Skin epidermis (tissue), 12 donors: ENCODE measurements around the gene PLD2.

Experiments used
- H3K27ac ChIP-seq, 21 experiments: fragments of 200-600 bp; sonication (generic) in 11 of 21; one replicate each; pipeline ENCODE4 v1.5.0; 2020; ENCODE audit warnings: mild to moderate bottlenecking in 3 of 21, inconsistent platforms in 2 of 21, moderate library complexity in 2 of 21
- H3K4me3 ChIP-seq, 7 experiments: fragments of 200-600 bp; sonication (generic) in 2 of 7; one replicate each; pipeline ENCODE4 v1.5.0; 2020; ENCODE audit warnings: inconsistent platforms in 2 of 7, mild to moderate bottlenecking in 2 of 7, moderate library complexity in 1 of 7

PLD2 gene

DNA sequence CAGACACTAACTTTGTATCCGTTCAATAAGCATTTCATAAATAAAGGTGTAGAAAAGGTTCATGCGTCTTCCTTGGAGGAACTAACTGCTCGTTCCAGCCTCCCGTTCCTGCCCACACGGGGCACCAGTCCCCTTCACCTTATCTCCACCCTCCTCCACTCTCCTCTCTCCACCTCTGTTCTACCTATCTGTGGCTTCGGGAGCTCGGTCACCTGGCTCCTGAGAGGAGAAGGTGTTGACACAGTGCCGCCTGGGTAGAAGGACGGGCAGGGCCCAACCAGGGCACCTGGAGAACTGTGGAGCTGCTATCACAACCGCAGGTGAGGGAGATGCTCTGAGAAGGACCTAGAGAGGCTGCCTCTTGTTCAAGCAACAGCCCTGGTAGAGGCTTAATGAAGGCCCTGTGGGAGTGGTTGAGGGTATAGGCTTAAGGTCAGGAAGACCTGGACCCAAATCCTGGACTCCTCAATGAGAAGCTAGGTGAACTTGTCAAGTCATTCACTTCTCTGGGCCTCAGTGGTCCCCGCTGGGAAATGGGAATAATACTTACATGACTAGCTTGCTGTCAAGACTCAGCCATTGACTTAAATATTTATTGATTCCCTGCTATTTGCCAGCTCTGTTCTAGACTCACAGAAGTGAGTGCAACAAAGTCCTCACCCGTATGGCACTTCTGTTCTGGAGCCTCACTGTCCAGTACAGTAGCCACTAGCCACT is 16.6 kb downstream of the PLD2 start:
- no peak overlapping the region for H3K27ac ChIP-seq
- no peak overlapping the region for H3K4me3 ChIP-seq

DNA sequence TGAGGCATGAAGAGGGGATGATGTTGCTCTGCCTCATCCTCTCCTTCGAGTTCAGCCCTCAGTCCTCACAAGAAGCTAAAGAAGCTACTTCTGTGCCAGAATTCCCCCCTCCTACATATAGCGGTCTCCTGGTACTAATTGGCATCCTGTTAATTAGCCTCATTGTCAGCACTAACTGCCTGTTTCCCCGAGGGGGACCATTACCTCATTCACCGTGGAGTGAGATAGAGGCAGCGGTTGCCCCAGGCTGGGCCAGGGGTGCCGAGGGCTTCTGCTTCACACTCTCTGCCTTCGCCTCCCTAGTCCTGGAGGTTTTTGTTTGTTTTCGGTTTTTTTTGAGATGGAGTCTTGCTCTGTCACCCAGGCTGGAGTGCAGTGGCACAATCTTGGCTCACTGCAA is 20.4 kb downstream of the PLD2 start:
- no peak overlapping the region for H3K27ac ChIP-seq

GRCh38 chr17:4832829-4833177 is 25.9 kb downstream of the PLD2 start:
- Histone ChIP-seq H3K4me3 (peak overlapping the region; percentile 77 to 98 (median 91)), H3K27ac (peak overlapping the region in 20 of 21 experiments; percentile 84 to 99 (median 94))

More for the DNA sequence above, 20.4 kb downstream of the PLD2 start:
- H3K4me3 ChIP-seq, result no peak overlapping the region

DNA sequence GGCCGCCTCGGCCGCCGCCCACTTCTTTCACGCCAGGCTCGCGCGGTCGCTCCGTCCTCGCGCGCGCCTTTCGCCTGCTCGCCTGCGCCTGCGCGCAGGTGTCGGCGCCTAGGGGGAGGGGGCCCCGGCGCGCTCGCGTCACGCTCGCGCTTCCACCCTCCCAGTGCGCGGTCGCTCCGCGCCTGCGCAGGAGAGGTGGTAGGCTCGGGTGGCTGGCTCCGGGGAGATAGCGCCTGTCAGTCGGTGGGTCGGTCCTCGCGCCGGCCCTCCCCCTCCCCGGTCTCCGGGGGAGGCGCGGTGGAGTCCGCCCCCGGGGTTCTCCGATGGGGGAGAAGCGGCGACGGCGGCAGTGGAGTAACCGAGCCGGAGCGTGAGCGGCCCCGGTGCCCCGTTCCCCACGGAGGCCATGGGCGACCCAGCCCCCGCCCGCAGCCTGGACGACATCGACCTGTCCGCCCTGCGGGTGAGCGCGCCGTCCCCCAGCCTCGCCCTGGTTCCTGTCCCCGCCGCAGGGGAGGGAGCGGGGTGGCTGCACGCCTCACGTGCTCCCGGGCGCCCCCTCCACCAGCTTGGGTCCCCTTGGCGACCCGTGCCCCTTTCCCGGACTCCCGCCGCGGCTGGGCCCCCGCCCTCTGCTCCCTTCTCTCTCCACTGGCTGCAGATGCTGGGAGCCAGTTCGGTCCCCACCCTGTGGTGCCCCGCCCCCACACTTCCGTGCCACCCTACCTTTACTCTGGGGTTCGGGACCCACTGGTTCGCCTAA is 26.4 kb downstream of the PLD2 start, which contains the start of gene MINK1:
Gene MINK1 (plus strand): TSS at position 163 of the 763 bp plus-strand sequence. CDS start 244 bp downstream, at position 407.
- Histone ChIP-seq H3K27ac (peak within 1 kb of the TSS; percentile 84 to 99 (median 94)), H3K4me3 (peak within 1 kb of the TSS; percentile 77 to 98 (median 91))

DNA sequence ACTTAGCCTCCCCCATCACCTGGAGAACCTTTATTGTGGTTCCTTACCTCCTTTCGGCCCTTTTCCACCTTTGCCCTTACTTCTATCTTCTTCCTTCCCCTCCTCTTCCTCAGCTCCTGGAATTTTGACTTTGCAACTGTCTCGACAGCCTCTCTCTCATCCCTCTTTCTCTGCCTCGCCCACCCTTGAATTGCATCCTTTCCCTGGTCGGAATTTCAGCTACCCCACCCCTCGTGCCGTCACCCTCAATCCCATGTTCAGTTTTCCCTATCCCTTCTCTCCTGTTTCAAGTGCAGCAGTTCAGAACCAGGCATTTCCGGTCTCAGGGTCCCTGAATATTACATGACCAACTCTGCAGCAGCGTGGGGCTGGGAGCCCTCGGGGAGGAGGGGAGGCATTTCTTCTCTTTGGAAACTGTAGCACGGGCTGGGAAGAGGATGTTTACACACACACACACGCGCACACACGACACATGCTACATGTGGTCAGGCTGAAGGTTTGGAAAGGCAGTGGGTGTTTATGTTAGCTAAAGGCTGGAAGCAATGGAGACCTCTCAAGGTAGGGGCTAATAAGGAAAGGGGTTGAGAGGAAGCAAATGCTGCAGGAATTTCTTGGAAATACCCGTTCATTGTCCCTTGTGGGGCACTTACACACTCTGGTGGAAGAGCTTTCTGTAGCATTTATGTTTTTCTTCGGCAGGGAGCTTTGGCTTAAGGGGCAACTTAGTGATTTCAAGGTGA is 27.2 kb downstream of the PLD2 start:
- Histone ChIP-seq H3K4me3 (peak overlapping the region; percentile 77 to 98 (median 91)), H3K27ac (peak overlapping the region in 20 of 21 experiments; percentile 84 to 99 (median 94))

GRCh38 chr17:4834681-4835020 is 27.7 kb downstream of the PLD2 start:
- Histone ChIP-seq H3K27ac (peak overlapping the region in 16 of 21 experiments; percentile 3 to 99 (median 94)), H3K4me3 (peak overlapping the region; percentile 77 to 98 (median 91))

DNA sequence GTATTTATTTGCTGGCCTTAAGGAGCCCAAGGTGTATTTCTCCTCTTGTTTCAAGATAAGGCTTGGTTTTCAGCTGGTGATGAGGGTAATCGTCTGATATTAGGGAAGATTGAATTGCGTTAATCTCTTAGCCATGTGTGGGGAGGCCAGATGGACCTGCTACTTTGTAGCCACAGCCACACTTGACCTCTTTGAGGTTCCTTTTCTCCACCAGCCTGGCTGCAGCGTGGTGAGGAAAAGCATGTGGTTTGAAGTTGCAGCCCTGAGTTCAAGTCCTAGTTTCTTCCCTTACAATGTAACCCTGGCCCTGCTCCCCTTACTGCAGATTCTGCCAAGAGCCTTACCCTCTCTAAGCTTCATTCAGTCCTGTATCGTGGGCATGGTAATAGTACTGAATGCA is 29.3 kb downstream of the PLD2 start:
- Histone ChIP-seq H3K4me3 (no peak overlapping the region), H3K27ac (peak overlapping the region in 7 of 21 experiments; percentile 28 to 96 (median 73))

DNA sequence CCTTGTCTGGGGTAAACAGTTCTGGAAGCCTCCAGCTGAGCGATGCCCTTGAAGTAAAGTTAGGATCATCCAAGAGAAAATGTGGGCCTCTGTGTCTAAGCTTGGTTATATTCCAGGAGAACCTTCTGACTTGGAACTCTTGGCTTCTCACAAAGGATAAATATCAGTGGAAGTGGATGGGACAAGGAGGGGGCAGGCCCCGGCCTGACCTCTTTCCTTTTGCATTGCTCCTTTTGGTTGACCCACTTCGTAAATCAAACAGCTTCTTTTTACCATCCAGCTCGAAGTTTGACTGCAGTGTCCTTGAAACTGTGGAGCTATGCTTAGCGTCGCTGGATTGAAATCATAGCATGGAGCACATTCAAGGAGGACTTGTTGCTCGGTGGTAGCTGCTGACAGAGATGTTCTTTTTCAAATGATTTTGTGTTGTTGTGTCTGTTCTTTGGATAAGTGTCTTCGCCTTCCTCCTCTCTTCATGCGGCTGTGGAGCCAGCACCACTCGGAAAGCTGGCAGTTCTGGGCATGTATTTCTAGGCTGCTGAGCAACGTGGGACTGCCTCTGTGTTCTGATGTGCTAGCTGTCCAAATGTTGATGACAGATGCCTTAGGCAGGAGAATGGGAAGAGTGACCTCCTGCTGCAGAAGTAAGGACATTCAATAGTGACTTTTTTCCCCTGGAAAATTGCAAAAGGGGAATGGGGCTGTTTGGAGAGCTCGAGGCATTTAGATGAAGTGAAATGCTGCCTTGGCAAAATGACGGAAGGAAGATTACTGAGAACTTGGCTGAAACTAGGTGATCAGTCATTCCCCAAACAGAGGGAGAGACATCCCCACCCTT is 30.7 kb downstream of the PLD2 start:
- Histone ChIP-seq H3K4me3 (no peak overlapping the region), H3K27ac (peak overlapping the region in 8 of 21 experiments; percentile 3 to 95 (median 41))

DNA sequence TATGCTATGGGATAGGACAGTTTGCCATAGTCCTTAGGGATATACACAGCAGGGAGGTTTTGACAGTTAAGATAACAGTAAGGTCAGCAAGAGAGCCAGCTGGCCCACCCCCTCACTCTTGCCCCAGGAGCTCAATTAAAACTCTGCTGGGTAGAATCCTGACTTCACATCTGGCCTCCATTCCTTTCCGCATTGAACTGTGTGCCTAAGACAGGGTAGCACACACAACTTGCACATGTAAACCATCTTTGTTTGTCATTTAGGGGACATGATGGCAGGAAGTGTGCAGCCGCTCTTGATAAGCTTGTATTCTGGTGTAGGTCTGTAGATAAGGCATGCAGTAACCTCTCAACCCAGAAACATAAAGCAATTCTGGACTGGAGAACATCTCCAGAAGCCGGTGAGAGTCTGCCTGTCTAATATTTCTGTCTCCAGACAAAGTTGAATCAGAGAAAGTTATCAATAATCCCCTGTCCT is 31.4 kb downstream of the PLD2 start:
- H3K27ac ChIP-seq, result peak overlapping the region in 4 of 21 experiments; percentile 3 to 95 (median 8)
- H3K4me3 ChIP-seq, result no peak overlapping the region

DNA sequence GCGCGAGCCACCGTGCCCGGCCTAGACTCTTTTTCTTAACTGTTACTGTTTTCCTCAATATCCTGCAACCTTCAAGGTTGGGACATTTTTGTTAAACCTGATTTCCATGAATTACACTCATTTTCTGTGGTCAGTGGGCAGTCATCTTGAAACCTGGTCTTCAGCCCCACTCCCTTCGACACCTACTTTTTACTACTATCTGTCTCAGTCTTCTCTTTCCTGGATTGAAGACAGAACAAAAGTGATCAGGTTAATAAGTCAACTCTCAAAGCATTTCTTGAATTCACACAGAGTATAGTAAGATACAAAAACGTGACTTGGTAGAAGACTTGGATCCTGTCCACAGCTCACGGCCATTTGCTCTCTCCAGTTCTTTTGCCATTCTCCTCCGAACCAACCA is 32.3 kb downstream of the PLD2 start:
- Histone ChIP-seq H3K27ac (peak overlapping the region in 2 of 21 experiments; percentile 24 to 59), H3K4me3 (no peak overlapping the region)

GRCh38 chr17:4839965-4840892 is 33.3 kb downstream of the PLD2 start:
- no peak overlapping the region for H3K4me3 ChIP-seq
- peak overlapping the region in 6 of 21 experiments; percentile 10 to 59 (median 18) for H3K27ac ChIP-seq

- Histone ChIP-seq H3K4me3 (no peak overlapping the region), H3K27ac (peak overlapping the region in 4 of 21 experiments; percentile 10 to 59 (median 22))
Measured at GRCh38 chr17:4840893-4841242, 33.9 kb downstream of the PLD2 start.

DNA sequence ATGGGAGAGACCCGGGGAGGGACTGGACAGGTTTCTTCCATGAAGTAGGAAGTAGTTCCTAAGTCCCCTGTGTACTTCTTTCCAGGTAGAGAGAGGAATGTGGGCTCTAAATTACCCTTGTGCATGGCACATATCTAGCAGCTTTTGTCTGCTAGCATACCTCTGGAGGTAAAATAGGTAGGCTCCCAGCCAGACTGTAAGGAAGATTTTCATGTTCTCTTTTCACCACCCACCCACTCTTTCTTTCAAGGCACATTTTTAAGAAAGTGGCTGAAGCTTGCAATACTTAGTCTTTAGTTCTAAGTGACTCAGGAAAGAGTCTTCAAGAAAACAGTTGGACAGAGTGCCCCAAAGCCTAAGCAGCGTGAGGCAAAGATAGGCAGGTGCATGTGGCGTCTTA is 35.4 kb downstream of the PLD2 start:
- no peak overlapping the region for H3K27ac ChIP-seq
- no peak overlapping the region for H3K4me3 ChIP-seq

DNA sequence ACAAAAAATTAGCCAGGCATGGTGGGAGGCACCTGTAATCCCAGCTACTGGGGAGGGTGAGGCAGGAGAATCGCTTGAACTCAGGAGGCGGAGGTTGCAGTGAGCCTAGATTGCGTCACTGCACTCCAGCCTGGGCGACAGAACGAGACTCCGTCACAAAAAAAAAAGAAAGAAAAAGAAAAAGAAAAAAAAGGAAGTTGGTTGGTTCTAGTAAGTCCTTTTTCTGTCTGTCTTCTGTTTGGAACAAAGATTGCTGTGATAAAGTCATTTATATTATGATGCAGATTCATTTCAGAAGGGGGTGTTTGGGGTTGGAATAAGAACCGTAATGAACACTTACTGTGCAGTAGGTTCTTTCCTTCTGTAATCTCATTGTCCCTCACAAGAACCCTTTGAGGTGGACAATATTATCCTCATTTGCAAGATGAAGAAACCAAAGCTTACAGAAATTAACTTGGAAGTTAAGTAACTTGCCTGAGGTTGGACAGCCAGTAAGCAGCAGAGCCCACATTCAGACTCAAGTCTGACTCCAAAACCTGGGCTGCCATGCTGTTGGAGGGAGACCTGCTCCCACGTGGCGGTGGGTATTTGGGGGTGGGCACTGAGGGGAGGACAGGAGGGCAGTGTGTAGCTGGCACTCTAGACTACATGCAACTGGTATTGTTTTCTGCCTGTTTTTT is 36.5 kb downstream of the PLD2 start:
- H3K27ac ChIP-seq, result peak overlapping the region in 5 of 21 experiments; percentile 3 to 62 (median 8)
- no peak overlapping the region for H3K4me3 ChIP-seq

DNA sequence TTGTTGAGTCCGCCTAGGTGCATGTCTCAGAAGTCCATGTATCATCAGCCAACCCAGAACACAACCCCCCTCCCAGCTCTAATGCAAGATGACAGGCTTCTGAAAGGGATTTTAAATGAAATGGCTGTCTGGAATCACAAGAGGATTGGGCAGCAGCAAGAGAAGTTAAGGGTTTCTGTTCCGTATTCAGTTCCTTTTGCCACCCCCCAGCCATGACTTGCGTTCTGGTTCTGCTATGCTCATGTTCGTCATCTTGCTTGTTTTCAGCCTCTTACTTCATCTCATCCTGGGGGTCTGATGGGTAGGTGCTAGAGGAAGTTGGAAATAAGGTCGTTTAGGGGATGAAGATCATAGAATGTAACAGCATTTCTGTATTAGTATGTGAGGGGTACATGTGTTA is 38.2 kb downstream of the PLD2 start:
- Histone ChIP-seq H3K4me3 (no peak overlapping the region), H3K27ac (peak overlapping the region in 3 of 21 experiments; percentile 25 to 33 (median 30))

GRCh38 chr17:4846635-4847390 is 39.9 kb downstream of the PLD2 start:
- Histone ChIP-seq H3K27ac (peak overlapping the region in 5 of 21 experiments; percentile 44 to 88 (median 79)), H3K4me3 (no peak overlapping the region)

- Histone ChIP-seq H3K4me3 (no peak overlapping the region), H3K27ac (peak overlapping the region in 20 of 21 experiments; percentile 8 to 88 (median 74))
Measured at GRCh38 chr17:4849011-4849536, 42.1 kb downstream of the PLD2 start.
